ENCODE measurements around the gene MYCL. TPM values are rescaled to one million over a fixed set of nuclear protein-coding genes. Genes with fewer than 3 reads are reported as not detected.

MYCL gene
- total and polyA plus RNA-seq, 2 of the 4 experiments (the other 2 are of a cell fraction) = 0.72 to 0.87 TPM

- POLR2A ChIA-PET (ENCODE audit: unreplicated experiment) = no interaction called here
Observed at GRCh38 chr1:39915499-39916129, 13.9 kb upstream of the MYCL start.

More at GRCh38 chr1:39915499-39916129, 13.9 kb upstream of the MYCL start:
- Histone ChIP-seq H3K4me1 (ENCODE audit: control insufficient read depth, insufficient read depth, low read length) (no peaks in the 10 kb centered on the region), H2BK120ac (ENCODE audit: low read depth, low read length) (no peak overlapping the region), H3K4me3 (ENCODE audit: insufficient read depth, low read depth, low read length) (no peak overlapping the region), H3K9me1 (ENCODE audit: insufficient read depth, low read length) (no peaks in the 10 kb centered on the region), H2AFZ (replicated peaks; ENCODE audit: low read length, poor library complexity) (no peak overlapping the region), H3K36me3 (ENCODE audit: control insufficient read depth, insufficient read depth, low read length) (no peaks in the 10 kb centered on the region), H3K27me3 (ENCODE audit: control insufficient read depth, insufficient read depth, low read length) (peaks cover 6% of the 10 kb centered on the region; the same call in 1 of the 2 replicates), H3K23ac (ENCODE audit: low read depth, low read length) (no peak overlapping the region), H4K20me1 (ENCODE audit: insufficient read depth, low read length) (no peaks in the 10 kb centered on the region), H2BK5ac (ENCODE audit: low read depth, low read length, poor library complexity, severe bottlenecking) (no peak overlapping the region), H2BK20ac (ENCODE audit: low read depth, low read length) (no peak overlapping the region), H2AK5ac (ENCODE audit: low read depth, low read length) (no peak overlapping the region), H3K56ac (ENCODE audit: extremely low read depth, insufficient read depth, low read length) (no peak overlapping the region), H2BK15ac (ENCODE audit: low read depth, low read length) (no peak overlapping the region), H3K79me1 (ENCODE audit: low read depth in 1 of 2, low read length in 2 of 2) (no peaks in the 10 kb centered on the region), H4K8ac (ENCODE audit: low read depth in 2 of 2, low read length in 2 of 2) (no peak overlapping the region), H3K4ac (ENCODE audit: low read depth, low read length) (no peak overlapping the region), H3K9me3 (ENCODE audit: control insufficient read depth, insufficient read depth, low read length) (no peaks in the 10 kb centered on the region), H3K4me2 (ENCODE audit: low read depth, low read length) (no peak overlapping the region), H3K9ac (ENCODE audit: low read depth, low read length) (no peak overlapping the region), H3K27ac (ENCODE audit: insufficient read depth, low read length) (no peak overlapping the region), H3K18ac (ENCODE audit: low read depth, low read length) (no peak overlapping the region), H4K5ac (ENCODE audit: low read depth, low read length) (no peak overlapping the region), H3K14ac (replicated peaks; ENCODE audit: low read depth, low read length) (no peak overlapping the region), H4K91ac (ENCODE audit: insufficient read depth, low read depth, low read length) (no peak overlapping the region), H2AK9ac (replicated peaks; ENCODE audit: low read depth, low read length, poor library complexity) (no peak overlapping the region)
- intact Hi-C loops (cut with micrococcal nuclease) (loop anchor here (5.0 kb wide), 2 partner anchors 42 to 422 kb away; partner anchors contain the start of gene MFSD2A), dilution Hi-C loops (cut with HindIII; ENCODE audit: low sequenced_read_pairs, unreplicated experiment) (no loop called here), in situ Hi-C loops (cut with MboI; ENCODE audit: low sequenced_read_pairs) (no loop called here)
- no peak for ATAC-seq (ENCODE audit: low read depth)
- no peak for DNase-seq
- TF ChIP-seq BHLHE40 (IDR thresholded peaks at IDR 0.05; ENCODE audit: low read depth, low read length) (no peak), CTCF (conservative IDR thresholded peaks at IDR 0.05; ENCODE audit: low read depth, low read length) (no peak), USF2 (IDR thresholded peaks at IDR 0.05; ENCODE audit: low read depth, low read length) (no peak), ELK1 (IDR thresholded peaks at IDR 0.05; ENCODE audit: borderline replicate concordance, low read depth, low read length) (no peak), RFX5 (IDR thresholded peaks at IDR 0.05; ENCODE audit: low read depth, low read length) (no peak), MAFK (IDR thresholded peaks at IDR 0.05; ENCODE audit: low read depth, low read length) (no peak), SMC3 (IDR thresholded peaks at IDR 0.05; ENCODE audit: low read depth, low read length) (no peak), RAD21 (IDR thresholded peaks at IDR 0.05; ENCODE audit: low read length) (no peak), CHD1 (IDR thresholded peaks at IDR 0.05; ENCODE audit: low read depth, low read length) (no peak), CEBPB (IDR thresholded peaks at IDR 0.05; ENCODE audit: low read depth, low read length) (no peak), POLR2A (IDR thresholded peaks at IDR 0.05; ENCODE audit: low read depth, low read length) (no peak), NFE2L2 (IDR thresholded peaks at IDR 0.05; ENCODE audit: low read depth, low read length) (no peak)
- 86% methylated on average over 4 of the region's 6 CpGs; no CpG with 5 or more reads in 1 of the 2 experiments for WGBS, 2 experiments (ENCODE audit: extremely low coverage in 2 of 2, insufficient read length in 1 of 2)
- no TSS peak for BruUV-seq (replicated peaks)
- CTCF ChIA-PET = interaction anchor here (0.7 kb wide), 1 partner anchor 702 kb away, joined by 4 read pairs; no protein-coding TSS in a partner anchor

Measured in IMR-90 (cell line).